Neural cell (in vitro differentiated cells): Measurements from ENCODE around the gene ITPRID2. TPM values are rescaled to one million over a fixed set of nuclear protein-coding genes. Genes with fewer than 3 reads are reported as not detected.

Experiments
- H2AFZ ChIP-seq: fragments of 200-600, 300-800 bp; sonication (generic), shearing (Covaris generic); 2 replicates; pipeline ENCODE4 v1.6.0; 2014; ENCODE audit warnings: low read depth, mild to moderate bottlenecking, antibody characterized with exemption, low read length, moderate library complexity
- H3F3A ChIP-seq: fragments of 200-600 bp; shearing (Covaris generic); 2 replicates; pipeline ENCODE4 v1.6.1; 2016; ENCODE audit warnings: mild to moderate bottlenecking, moderate library complexity, mixed read lengths, antibody characterized with exemption, low read length; ENCODE audit not compliant: insufficient read depth, poor library complexity, severe bottlenecking
- H3K27ac ChIP-seq: fragments of 200-600, 300-800 bp; sonication (generic), shearing (Covaris generic); 2 replicates; pipeline ENCODE4 v1.5.1; 2014; ENCODE audit warnings: mild to moderate bottlenecking, low read length, moderate library complexity
- H3K27me3 ChIP-seq: fragments of 300-800, 200-600 bp; sonication (generic), shearing (Covaris generic); 2 replicates; pipeline ENCODE4 v1.6.0; 2014; ENCODE audit warnings: mild to moderate bottlenecking, low read depth, low read length, moderate library complexity; ENCODE audit not compliant: insufficient read depth
- H3K36me3 ChIP-seq: fragments of 300-800, 200-600 bp; sonication (generic), shearing (Covaris generic); 2 replicates; pipeline ENCODE4 v1.5.1; 2014; ENCODE audit warnings: mild to moderate bottlenecking, antibody characterized with exemption, low read length, moderate library complexity; ENCODE audit not compliant: insufficient read depth
- H3K4me2 ChIP-seq: fragments of 300-800, 200-600 bp; sonication (generic), shearing (Covaris generic); 2 replicates; pipeline ENCODE4 v1.6.0; 2014; ENCODE audit warnings: mild to moderate bottlenecking, low read length
- H3K4me3 ChIP-seq: fragments of 300-800, 200-600 bp; sonication (generic), shearing (Covaris generic); 2 replicates; pipeline ENCODE4 v1.5.1; 2014; ENCODE audit warnings: mild to moderate bottlenecking, low read length, moderate library complexity
- H3K79me2 ChIP-seq: fragments of 200-600 bp; shearing (Covaris generic); replicated peaks from 2 replicates; pipeline ENCODE4 v1.6.0; 2014; ENCODE audit warnings: mild to moderate bottlenecking, low read length, moderate library complexity; ENCODE audit not compliant: insufficient read depth
- H3K9ac ChIP-seq: fragments of 300-800, 200-600 bp; sonication (generic), shearing (Covaris generic); 2 replicates; pipeline ENCODE4 v1.6.1; 2016; ENCODE audit warnings: mild to moderate bottlenecking, low read length, mixed read lengths
- H3K9me2 ChIP-seq: fragments of 200-600 bp; shearing (Covaris generic); 2 replicates; pipeline ENCODE4 v1.6.1; 2016; ENCODE audit warnings: mild to moderate bottlenecking, low read length, mixed read lengths; ENCODE audit not compliant: insufficient read depth
- H3K9me3 ChIP-seq: fragments of 200-600, 300-800 bp; sonication (generic), shearing (Covaris generic); 2 replicates; pipeline ENCODE4 v1.6.1; 2016; ENCODE audit warnings: mild to moderate bottlenecking, mixed run types, low read length, moderate library complexity, mixed read lengths
- H4K20me1 ChIP-seq: fragments of 200-600 bp; shearing (Covaris generic); 2 replicates; pipeline ENCODE4 v1.6.1; 2016; ENCODE audit warnings: mild to moderate bottlenecking, mixed run types; ENCODE audit not compliant: insufficient read depth
- EP300 ChIP-seq: fragments of 450-650 bp; conservative IDR thresholded peaks from 2 replicates; pipeline ENCODE4 v1.6.1; 2014; ENCODE audit warnings: antibody characterized with exemption, mild to moderate bottlenecking, moderate library complexity; ENCODE audit not compliant: poor library complexity, severe bottlenecking
- EZH2 ChIP-seq: fragments of 200-600, 300-800 bp; shearing (Covaris generic), sonication (generic); IDR thresholded peaks from 2 replicates; pipeline ENCODE4 v1.6.1; 2014; ENCODE audit warnings: antibody characterized with exemption, low read length, borderline replicate concordance, mild to moderate bottlenecking; ENCODE audit not compliant: insufficient read depth, poor library complexity, severe bottlenecking
- MXI1 ChIP-seq: fragments of 450-650 bp; conservative IDR thresholded peaks from 2 replicates; pipeline ENCODE4 v1.6.1; 2014; ENCODE audit warnings: antibody characterized with exemption, mild to moderate bottlenecking; ENCODE audit not compliant: poor library complexity, severe bottlenecking
- POLR2AphosphoS5 ChIP-seq: IDR thresholded peaks from 2 replicates; pipeline ENCODE4 v1.6.1; 2012
- RAD21 ChIP-seq: fragments of 450-650 bp; conservative IDR thresholded peaks from 2 replicates; pipeline ENCODE4 v1.6.1; 2014; ENCODE audit warnings: antibody characterized with exemption, mild to moderate bottlenecking, moderate library complexity
- SMC3 ChIP-seq: fragments of 450-650 bp; conservative IDR thresholded peaks from 2 replicates; pipeline ENCODE4 v1.6.1; 2014; ENCODE audit warnings: antibody characterized with exemption, mild to moderate bottlenecking, moderate library complexity; ENCODE audit not compliant: poor library complexity
- TAF1 ChIP-seq: IDR thresholded peaks from 2 replicates; pipeline ENCODE4 v1.6.1; 2012; ENCODE audit warnings: low read depth
- polyA plus RNA-seq: library from polyadenylated mRNA; depleted of rRNA; stranded (reverse); fragments of >200 nt; gene quantifications from 2 replicates; pipeline ENCODE4 v1.2.3, GENCODE V29; 2014
- TF ChIP-seq, protein P1 (sequence below): IDR thresholded peaks from 2 replicates; pipeline ENCODE4 v1.6.1; 2012; ENCODE audit warnings: borderline replicate concordance
- TF ChIP-seq, protein P2 (sequence below): fragments of 450-650 bp; IDR thresholded peaks from 2 replicates; pipeline ENCODE4 v1.5.1; 2014; ENCODE audit warnings: antibody characterized with exemption, mild to moderate bottlenecking, moderate library complexity; ENCODE audit not compliant: poor library complexity, severe bottlenecking

The ITPRID2 gene
- polyA plus RNA-seq, 1 donor from 2014 or later: 42.0 TPM

GRCh38 chr2:181872178-181872577, 19.4 kb upstream of the ITPRID2 start:
- no peaks in the 10 kb centered on the region for H3K9me2 ChIP-seq
- H2AFZ ChIP-seq: no peak overlapping the region
- no peaks in the 10 kb centered on the region for H3K36me3 ChIP-seq
- H3K79me2 ChIP-seq: no peaks in the 10 kb centered on the region
- H3K4me3 ChIP-seq: no peak overlapping the region
- H3K27ac ChIP-seq: no peak overlapping the region
- no peak overlapping the region for H3K9ac ChIP-seq
- H4K20me1 ChIP-seq: no peaks in the 10 kb centered on the region
- no peaks in the 10 kb centered on the region for H3K9me3 ChIP-seq
- no peak overlapping the region for H3K4me2 ChIP-seq
- no peaks in the 10 kb centered on the region for H3F3A ChIP-seq
- TF ChIP-seq POLR2AphosphoS5 (no peak), TAF1 (no peak), EZH2 (no peak), MXI1 (no peak), SMC3 (no peak), EP300 (no peak), RAD21 (no peak)
- TF ChIP-seq, protein P1, sequence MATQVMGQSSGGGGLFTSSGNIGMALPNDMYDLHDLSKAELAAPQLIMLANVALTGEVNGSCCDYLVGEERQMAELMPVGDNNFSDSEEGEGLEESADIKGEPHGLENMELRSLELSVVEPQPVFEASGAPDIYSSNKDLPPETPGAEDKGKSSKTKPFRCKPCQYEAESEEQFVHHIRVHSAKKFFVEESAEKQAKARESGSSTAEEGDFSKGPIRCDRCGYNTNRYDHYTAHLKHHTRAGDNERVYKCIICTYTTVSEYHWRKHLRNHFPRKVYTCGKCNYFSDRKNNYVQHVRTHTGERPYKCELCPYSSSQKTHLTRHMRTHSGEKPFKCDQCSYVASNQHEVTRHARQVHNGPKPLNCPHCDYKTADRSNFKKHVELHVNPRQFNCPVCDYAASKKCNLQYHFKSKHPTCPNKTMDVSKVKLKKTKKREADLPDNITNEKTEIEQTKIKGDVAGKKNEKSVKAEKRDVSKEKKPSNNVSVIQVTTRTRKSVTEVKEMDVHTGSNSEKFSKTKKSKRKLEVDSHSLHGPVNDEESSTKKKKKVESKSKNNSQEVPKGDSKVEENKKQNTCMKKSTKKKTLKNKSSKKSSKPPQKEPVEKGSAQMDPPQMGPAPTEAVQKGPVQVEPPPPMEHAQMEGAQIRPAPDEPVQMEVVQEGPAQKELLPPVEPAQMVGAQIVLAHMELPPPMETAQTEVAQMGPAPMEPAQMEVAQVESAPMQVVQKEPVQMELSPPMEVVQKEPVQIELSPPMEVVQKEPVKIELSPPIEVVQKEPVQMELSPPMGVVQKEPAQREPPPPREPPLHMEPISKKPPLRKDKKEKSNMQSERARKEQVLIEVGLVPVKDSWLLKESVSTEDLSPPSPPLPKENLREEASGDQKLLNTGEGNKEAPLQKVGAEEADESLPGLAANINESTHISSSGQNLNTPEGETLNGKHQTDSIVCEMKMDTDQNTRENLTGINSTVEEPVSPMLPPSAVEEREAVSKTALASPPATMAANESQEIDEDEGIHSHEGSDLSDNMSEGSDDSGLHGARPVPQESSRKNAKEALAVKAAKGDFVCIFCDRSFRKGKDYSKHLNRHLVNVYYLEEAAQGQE: no peak
- TF ChIP-seq, protein P2, sequence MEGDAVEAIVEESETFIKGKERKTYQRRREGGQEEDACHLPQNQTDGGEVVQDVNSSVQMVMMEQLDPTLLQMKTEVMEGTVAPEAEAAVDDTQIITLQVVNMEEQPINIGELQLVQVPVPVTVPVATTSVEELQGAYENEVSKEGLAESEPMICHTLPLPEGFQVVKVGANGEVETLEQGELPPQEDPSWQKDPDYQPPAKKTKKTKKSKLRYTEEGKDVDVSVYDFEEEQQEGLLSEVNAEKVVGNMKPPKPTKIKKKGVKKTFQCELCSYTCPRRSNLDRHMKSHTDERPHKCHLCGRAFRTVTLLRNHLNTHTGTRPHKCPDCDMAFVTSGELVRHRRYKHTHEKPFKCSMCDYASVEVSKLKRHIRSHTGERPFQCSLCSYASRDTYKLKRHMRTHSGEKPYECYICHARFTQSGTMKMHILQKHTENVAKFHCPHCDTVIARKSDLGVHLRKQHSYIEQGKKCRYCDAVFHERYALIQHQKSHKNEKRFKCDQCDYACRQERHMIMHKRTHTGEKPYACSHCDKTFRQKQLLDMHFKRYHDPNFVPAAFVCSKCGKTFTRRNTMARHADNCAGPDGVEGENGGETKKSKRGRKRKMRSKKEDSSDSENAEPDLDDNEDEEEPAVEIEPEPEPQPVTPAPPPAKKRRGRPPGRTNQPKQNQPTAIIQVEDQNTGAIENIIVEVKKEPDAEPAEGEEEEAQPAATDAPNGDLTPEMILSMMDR: no peak
- peaks cover 2% of the 10 kb centered on the region for H3K27me3 ChIP-seq

DNA sequence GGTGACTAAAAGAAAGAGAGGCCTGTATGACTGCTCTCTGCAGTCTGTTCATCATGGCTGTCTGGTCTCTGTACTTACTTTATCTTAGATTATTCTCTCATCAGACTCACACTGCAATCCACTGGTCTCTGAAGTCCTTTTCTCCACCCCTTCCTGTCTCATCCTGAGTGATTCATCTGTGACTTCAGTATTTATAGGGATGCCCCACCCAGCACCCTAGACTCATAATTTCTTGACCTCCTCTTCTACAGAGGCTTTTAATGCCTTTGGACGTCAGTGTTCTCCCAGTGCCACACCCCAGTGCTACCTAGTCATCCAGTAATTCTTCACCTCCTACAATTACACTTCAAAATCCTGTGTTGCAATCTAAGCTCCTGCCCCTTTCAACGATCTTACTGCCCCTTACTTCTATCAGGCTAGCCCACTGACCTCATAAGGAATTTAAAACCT, 14.9 kb upstream of the ITPRID2 start:
- H3K4me2 ChIP-seq: no peak overlapping the region
- no peaks in the 10 kb centered on the region for H3K79me2 ChIP-seq
- TF ChIP-seq, protein P1: no peak
- TF ChIP-seq RAD21: no peak
- no peak for TF ChIP-seq TAF1
- no peak for TF ChIP-seq POLR2AphosphoS5
- no peak for TF ChIP-seq SMC3
- no peak for TF ChIP-seq EZH2
- TF ChIP-seq, protein P2: no peak
- H3K4me3 ChIP-seq: no peak overlapping the region
- no peaks in the 10 kb centered on the region for H3K9me3 ChIP-seq
- H3K9me2 ChIP-seq: no peaks in the 10 kb centered on the region
- no peaks in the 10 kb centered on the region for H3K36me3 ChIP-seq
- H2AFZ ChIP-seq: no peak overlapping the region
- H3K9ac ChIP-seq: no peak overlapping the region
- no peak overlapping the region for H3K27ac ChIP-seq
- peaks cover 2% of the 10 kb centered on the region for H3K27me3 ChIP-seq
- no peaks in the 10 kb centered on the region for H4K20me1 ChIP-seq
- H3F3A ChIP-seq: no peaks in the 10 kb centered on the region
